GM21825 (cell line): ENCODE data around the gene TDRD9.

ENCODE experiments used
- ATAC-seq: cut with Tn5 transposase; IDR thresholded peaks from one replicate; pipeline ENCODE4 v1.9.1; 2021; ENCODE audit warnings: mild to moderate bottlenecking, moderate library complexity; ENCODE audit not compliant: unreplicated experiment

The TDRD9 gene

DNA sequence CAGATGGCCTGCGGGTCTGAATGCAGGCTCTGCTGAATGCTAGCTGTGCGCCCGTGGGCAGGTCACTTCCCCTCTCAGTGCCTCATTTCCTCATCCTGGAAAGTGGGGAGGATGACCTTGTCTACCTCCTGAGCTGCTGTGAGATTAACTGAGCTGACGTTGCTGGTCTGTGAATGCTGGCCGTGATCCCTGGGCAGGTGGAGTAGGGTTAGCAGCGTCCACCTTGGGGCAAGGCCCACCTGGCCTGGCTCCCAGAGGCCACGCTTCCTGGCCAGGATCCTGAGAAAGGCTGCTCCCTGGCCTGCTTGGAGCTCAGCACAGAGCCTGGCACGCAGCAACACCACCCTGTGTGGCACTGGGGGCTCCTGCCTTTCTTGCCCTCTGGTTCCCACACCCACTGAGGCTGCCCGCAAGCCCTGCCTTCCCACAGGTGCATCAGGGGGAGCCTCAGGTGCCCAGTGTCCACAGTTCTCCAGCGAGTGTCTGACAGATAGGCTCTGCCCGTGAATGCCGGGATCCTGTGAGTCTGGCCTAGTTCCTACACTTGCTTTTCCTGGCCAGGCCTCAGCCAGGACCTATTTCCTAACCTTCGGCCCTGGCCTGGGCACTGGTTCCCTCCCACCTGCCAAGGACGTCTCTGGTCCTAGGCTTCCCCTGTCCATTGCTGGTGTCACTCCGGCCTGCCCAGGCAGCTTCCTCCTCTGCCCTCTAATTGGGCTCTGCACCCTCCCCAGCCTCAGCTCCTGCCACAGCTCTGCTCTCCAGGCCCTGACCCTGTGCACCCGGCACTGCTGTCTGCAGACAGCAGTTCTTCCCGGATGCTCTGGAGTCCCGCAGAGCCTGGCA lies 37.2 kb upstream of the TDRD9 start:
- no peak for ATAC-seq

GRCh38 chr14:103891667-103892215 lies 36.5 kb upstream of the TDRD9 start:
- ATAC-seq, result no peak

GRCh38 chr14:103892247-103892646 lies 36.0 kb upstream of the TDRD9 start:
- ATAC-seq, result no peak

- no peak for ATAC-seq
Observed at GRCh38 chr14:103894034-103894722, 34.1 kb upstream of the TDRD9 start.

DNA sequence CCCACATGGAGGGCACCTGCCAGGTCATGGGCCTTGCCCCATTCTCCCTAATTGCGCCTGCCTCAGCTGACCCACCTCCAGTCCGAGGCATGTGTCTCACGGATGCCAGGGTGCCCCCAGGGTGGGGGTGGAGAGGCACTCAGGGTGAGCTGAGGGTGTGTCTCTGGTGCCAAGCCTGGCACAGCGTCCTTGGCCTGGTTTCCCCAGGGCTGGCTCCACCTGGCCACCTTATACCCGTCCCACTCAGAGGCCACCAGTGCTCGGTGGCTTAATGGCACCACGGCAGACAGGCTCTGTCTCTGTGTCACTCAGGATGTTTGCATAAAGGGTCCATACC lies 33.6 kb upstream of the TDRD9 start:
- ATAC-seq, result no peak

DNA sequence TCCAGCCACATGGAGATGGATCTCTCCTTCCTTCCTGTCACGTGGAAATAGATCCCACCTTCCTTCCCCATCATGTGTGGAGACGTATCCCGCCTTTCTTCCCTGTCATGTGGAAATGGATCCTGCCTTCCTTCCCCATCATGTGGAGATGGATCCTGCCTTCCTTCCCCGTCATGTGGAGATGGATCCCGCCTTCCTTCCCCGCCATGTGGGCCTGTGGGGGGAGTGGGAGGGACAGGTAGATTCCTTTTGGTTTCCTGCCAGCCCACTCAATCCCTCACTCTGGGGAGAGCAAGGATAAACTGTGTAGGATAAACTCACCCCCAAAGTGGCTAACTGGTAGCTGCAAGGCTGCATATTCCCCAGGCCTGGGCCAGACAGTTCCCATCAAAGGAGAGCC lies 31.7 kb upstream of the TDRD9 start:
- ATAC-seq, result no peak

GRCh38 chr14:103897075-103897947 lies 30.9 kb upstream of the TDRD9 start:
- ATAC-seq, result no peak

DNA sequence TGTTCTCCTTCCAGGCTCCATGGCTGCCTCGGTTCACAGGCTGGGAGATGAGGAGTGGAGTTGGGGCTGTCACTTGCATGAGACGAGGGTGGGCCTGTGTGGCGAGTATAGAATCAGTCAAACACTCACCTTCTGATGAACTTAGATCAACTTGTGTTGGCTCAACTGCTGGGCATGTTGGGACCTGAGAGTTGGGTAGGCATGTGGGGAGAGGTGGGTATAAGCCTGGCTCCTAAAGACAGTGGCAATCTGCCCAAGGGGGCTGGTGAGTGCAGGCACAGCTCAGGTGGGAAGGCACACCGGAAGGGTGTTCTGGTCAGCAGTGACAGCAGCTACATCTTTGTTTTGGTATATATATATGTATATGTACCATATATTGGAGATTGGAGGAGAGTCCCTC lies 30.1 kb upstream of the TDRD9 start:
- ATAC-seq, result no peak

DNA sequence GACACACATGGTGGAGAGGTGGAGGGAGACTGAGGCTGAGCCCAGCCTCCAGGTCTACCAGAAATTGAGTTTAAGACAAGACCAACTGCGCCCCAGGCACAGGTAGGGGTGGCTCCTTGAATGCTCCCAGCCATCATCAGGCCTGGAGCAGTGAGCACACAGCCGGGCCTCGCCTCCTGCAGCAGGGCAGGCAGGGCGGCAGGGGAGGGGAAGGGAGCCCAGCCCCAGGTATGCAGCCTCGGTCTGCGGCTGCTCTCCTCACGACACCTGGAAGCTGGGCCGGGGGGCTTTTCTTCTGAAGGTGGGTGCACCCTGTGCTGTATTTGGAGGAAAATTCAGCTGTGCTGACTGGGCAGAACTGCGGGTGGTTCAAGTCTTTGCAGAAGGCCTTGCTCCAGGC lies 29.5 kb upstream of the TDRD9 start:
- no peak for ATAC-seq

DNA sequence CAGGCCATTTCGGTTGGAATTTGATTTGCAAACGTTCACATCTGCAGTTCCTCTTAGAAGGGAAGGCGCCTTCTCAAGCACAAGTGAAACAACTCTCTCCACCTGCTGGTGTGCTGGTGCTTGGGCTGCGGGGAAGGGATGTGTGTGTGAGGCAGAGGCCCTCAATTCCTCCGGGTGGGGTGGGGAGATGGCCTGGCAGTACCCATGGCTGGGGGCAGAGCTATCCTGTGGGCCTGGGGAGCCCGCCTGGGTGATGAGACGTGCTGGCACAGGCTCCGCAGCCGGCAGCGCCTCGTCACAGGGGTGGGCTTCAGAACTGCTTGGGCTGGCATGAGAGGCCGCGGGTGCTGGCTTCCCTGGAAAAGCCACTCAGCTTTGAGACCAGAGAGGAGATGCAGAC lies 28.9 kb upstream of the TDRD9 start:
- no peak for ATAC-seq

- no peak for ATAC-seq
Observed at GRCh38 chr14:103899833-103900232, 28.4 kb upstream of the TDRD9 start.

GRCh38 chr14:103904493-103905107 lies 23.7 kb upstream of the TDRD9 start:
- no peak for ATAC-seq

GRCh38 chr14:103905842-103906456 lies 22.3 kb upstream of the TDRD9 start:
- no peak for ATAC-seq

- ATAC-seq, result no peak
Observed at GRCh38 chr14:103908580-103908979, 19.7 kb upstream of the TDRD9 start.

- no peak for ATAC-seq
Observed at GRCh38 chr14:103909531-103910261, 18.6 kb upstream of the TDRD9 start.

DNA sequence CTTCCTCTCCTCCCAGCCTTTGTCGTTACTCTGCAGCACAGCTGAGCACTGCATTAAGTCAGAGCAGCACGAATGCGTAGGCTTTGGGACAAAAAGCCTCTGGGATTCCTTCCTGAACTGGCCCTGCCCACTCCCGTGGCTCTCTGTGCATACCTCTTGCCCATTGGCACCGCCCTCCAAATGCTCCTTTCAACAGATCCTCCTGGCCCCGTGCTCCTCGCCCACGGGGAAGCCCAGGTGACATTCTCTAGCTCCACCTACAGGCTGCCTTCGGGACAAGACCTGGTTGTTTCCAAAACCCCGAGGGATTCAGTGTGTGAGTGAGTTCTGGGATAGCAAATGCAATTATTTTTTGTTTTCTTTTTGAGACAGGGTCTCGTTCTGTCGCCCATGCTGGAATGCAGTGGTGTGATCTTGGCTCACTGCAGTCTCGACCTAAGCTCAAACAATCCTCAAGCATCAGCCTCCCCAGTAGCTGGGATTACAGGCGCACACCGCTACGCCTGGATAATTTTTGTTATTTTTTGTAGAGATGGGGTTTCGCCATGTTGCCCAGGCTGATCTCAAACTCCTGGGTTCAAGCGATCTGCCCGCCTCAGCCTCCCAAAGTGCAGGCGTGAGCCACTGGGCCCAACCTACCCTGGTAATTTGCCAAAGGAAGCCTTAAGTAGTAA lies 17.9 kb upstream of the TDRD9 start:
- peak; percentile 64 for ATAC-seq

GRCh38 chr14:103910984-103911383 lies 17.3 kb upstream of the TDRD9 start:
- ATAC-seq, result no peak

DNA sequence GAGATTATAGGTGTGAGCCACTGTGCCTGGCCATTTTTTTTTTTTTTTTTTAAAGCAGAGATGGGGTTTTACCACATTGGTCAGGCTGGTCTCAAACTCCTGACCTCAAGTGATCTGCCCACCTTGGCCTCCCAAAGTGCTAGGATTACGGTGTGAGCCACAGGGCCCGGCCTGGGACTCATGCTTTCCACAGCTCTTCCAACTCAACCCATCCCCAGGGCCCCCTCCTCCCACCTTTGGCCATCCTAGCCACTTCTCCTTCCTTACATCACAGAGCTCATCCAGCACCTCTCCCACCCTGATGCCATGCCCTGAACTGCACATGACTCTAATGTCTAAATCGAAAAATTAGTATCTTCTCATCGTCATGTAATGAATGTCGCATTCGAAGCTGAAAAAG lies 12.6 kb upstream of the TDRD9 start:
- ATAC-seq, result no peak

GRCh38 chr14:103916636-103917262 lies 11.5 kb upstream of the TDRD9 start:
- ATAC-seq, result no peak
